HG03135 (cell line): ENCODE data around the gene TENM3.
A peak's percentile ranks its signal among the peaks of the same experiment; 100 is the strongest.
"Not testable (repeated sequence)": the region's sequence is repeated elsewhere in the genome, so short reads cannot be mapped to it uniquely, and the experiment has no call there.

Experiments used
- ATAC-seq: cut with Tn5 transposase; IDR thresholded peaks from one replicate; pipeline ENCODE4 v1.9.1; 2021; ENCODE audit warnings: mild to moderate bottlenecking, moderate library complexity; ENCODE audit not compliant: unreplicated experiment

The TENM3 gene

DNA sequence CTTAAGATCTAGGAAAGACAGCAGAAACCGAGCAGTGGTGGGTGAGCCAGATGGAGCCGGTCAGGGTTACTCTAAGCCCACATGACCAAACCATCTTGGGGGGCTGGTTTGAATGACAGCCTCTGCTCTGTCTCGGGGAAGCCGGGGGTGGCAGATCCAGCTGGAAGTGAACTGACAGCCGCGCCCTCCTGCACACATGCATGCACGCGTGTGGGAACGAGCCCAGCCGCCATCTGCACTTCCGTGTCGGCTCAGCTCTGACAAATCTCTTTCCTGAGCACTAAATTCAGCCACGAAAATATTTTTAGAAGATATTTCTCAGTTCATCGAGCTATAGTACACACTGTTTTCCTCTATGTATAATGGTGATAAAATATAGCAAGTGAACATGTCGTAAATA is 558.4 kb downstream of the TENM3 start:
- no peak for ATAC-seq

DNA sequence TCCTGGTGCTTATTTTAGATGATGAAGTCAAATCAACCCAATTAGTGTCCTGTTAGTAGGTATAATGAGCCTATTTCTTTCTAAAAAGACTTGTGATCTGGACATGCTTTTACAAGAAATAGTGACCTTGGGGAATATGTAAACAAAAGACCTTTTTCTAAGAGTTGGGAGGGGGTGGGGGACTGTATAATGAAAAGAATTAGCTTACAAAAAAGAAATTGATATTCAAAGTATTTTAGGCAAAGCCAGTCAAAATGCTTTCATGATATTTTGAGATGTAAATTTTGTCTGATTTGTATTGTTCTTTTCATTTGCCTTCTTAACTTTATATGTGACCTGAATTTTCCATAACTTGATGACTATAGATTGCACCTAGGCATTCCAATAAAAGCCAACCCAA is 559.4 kb downstream of the TENM3 start:
- ATAC-seq = no peak

DNA sequence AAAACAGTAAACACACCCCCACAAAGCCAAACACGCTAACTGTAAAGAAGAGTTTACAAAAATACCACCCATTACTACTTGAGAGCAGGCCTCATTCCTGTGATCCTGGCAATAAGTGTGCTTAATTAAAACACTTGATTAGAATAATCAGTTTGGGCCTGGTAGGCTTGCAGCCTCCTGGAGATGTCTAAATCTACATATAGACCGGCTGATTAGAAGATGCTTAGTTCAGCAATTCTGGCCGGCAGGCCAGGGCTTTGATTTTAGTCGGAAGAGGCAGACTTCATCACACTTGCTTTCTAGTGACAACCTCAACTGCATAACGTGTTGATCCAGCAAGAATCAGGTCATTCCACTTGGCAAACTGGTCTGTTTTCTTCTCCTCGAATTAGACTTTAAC is 560.0 kb downstream of the TENM3 start:
- no peak for ATAC-seq

DNA sequence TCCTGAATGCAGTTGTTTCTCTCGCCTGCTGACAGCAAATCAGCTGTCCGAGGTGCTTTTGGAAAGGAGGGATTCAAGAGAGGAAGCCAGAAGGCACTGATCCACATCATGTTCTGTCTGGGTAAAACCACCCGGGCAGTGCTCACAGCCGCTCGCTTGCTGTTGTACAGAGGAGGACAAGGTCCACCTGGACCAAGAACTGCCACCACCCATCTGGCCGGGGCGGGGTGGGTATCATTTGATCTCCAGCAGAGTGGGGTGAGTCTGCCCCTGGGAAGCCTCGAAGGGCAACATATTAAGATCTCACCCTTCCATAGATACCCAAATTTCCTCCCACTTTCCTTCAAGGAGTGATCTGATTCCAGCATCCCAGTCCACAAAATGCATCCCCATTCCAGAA is 560.9 kb downstream of the TENM3 start:
- ATAC-seq = no peak

DNA sequence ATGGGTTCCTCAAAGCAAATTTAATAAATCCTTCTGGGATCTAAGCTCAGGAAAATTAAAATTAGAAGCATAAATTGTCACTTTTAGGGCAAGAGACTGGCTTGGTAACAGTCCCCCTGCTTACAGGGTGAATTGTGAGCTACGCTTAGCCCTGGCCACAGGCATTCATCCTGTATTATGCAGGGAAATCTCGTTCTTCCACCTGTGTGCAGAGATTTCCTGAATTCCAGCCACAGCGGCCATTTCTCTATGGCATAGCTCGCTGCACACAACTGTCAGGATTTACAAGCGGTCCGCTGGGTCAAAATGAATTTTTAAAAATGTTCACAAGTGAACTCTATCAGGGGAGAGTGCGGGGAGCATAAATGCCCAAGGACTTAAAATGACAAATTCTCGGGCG is 562.1 kb downstream of the TENM3 start:
- no peak for ATAC-seq

DNA sequence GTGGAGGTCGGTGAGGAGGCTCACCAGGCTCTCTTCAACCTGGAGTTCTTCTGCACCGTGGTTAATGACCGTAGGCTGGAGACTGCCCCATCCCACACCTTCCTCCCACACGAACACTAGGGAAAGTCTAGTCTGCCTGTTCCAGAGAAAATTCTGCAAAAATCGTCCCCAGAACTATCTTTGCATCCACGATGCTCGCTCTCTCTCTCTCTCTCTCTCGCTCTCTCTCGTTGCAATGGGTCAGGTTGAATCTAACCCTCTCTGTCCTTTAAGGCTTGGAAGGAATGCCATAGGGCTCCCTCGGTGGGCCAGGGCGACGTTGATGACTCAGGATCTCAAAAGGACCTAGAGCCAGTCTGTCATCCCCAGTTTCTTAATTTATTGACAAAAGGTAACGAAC is 562.5 kb downstream of the TENM3 start:
- no peak for ATAC-seq

DNA sequence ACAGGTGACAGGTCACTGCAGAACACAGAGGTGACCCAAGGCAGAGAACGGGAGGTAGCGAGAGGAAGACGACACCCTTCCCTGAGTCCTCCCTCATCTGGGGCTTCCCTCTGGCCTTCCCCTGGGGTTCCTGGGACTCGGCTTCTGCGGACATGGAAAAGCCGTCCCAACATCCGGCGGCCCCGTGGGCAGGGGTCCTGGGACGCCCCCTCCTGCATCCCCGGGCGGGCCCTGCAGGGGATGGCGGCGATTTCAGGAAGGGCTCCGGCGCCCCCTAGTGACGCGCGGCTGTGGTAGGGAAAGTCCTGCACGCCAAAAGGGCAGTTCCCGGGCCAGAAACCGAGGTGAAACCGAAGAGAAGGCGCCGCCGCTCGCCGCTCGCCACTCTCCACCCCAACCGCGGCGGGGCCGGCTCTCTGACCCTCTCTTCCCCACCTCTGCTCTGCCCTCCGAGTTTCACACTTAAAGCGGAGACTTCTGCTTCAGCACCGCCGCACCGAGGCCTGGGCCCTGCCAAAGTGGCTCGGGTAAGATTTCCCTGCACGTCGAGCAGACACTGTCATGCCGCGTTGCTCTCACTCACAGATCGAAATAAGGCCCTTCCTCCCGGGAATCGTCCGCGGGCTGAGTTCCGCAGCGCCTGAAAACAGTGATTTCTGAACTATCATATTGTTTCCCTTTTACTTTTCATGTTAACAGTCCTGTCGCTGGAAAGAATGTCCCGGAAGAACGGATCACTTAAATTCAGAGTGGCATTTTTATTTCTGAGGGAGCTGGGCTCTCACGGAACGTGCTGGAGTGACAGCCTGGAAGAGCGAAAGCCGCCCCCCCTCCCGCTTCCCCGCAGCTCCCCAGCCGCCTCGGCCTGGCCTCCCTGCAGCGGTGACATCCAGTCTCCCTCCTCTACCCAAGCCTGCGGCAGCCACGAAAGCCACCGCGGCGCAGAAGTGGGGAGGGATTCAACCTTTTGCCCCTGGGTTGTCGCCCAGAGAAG is 563.4 kb downstream of the TENM3 start:
- peak; percentile 66 for ATAC-seq

DNA sequence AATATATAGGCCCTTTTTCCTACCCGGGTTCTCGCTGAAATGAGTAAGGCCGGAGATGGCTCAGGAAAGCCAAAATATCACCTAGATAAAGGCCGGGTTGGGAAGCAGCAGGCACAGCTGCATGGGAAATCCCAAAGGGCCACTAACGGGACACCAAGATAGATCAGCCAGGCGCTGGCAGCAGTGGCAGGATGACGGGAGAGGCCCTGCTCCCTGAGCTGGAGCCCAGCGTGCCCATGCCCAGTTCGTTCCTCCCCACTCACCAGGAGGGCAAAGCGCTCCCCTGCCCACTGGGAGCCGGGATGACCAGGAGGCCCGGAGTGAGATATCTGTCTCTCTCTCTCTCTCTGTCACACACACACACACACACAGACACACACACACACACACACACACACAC is 564.1 kb downstream of the TENM3 start:
- ATAC-seq = no peak

DNA sequence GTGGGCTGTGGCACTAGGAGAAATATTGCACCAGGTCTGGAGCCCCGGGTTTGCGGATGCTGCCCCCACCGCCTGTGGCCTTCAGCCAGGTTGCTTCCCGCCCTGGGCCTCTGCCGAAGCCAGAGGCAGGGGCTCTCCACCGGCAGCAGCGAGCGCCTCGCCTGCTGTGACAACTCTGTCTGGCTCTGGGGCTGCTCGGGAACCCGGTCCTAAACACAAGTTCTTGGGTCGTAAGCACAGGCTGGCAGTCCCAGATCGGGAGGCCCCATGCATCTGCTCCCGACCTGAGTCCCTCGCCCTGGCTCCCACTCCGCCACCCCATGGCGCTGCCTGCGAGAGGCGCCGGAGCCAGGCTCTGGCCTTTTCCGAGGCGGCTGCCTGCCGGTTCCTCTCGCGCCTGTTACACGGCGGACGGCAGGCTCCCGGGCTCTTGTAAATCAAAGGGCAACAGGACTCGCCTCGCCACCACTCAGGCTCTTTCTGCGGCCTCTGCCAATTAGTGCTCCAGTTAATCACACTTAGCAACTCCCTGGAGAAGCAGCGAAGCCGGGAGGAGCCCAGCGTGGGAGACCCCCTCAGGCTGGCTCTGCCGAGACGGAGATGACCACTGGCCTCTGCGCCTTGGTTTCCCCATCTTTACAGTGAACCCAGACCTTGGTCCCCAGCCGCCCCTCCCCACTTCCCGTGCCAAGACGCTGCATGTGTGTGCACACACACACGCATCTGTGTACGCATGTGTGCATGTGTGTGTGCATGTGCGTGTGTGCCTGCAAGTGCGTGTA is 564.8 kb downstream of the TENM3 start:
- ATAC-seq = no peak

DNA sequence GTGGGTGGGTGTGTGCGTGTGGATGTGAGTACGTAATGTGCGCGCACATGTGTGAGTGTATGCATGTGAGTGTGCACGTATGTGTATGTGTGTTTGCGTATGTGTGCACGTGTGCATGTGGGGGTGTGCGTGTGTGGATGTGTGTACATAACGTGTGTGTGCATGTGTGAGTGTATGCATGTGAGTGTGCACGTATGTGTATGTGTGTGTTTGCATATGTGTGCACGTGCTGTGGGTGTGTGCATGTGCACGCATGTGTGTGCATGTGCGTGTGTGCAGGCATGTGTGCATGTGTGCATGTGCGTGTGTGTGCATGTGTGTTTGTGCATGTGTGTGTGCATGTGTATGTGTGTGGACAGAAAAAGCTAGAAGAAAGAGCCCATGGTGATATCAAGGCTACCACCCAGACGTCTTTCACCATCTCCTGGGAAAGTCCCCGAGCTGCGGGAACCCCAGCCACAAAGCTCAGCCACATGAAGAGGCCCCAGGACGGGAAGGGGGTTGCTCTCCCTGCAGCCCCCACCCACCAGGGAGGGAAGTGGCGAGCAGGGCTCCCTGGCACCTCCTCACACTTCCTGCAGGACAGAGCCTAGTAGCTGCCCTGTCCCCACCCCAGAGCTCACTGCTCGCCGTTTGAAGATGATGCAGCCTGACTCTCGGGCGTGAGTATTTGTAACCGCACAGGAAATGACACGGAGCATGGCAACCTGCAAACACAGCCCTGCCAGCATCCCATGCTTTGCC is 565.6 kb downstream of the TENM3 start:
- peak; percentile 83 for ATAC-seq

DNA sequence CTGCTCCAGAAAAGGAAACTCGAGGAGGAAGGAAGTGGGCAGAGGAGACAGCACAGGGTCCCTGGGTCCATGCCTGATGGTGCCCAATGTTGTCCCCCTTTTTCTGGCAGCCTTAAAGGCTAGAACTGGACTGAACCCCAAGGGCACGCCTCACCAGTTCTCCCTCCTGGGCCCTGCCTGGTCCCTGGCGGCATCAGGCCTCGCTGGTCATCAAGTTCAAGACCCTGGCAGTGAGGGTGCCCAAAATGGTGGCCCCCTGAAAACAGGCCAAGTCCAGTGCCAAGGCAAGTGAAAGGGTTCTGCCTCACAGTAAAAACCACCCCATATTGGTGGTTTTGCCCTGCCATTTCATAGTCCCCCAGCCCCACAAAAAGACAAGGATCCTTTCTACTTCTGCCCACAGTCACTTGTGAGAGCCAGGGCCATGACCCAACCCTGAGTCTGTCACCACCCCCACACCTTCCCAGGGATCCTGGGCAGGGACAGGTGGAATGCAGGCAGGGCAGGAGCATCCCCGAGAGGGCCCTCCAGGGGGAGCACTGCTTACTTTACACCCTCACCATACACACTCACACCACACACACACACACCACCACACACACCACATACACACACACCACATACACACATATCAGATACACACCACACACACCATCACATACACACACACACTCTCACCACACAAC is 566.4 kb downstream of the TENM3 start:
- peak; percentile 24 for ATAC-seq

DNA sequence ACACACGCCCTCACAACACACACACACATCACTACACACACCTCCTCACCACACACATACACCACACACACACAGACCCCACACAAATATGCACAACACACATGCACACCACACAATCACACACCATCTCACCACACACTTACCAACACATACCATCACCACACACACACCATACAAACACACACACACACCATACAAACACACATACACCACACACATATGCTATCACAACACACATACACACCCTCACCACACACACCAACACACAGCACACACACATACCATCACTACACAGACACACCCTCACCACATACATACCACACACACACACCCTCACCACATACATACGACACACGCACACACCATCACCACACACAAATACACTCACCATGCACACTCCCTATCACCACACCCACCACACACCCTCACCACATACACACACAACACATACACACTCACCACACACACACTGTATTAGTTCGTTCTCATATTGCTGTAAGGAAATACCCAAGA is 567.0 kb downstream of the TENM3 start:
- no peak for ATAC-seq

DNA sequence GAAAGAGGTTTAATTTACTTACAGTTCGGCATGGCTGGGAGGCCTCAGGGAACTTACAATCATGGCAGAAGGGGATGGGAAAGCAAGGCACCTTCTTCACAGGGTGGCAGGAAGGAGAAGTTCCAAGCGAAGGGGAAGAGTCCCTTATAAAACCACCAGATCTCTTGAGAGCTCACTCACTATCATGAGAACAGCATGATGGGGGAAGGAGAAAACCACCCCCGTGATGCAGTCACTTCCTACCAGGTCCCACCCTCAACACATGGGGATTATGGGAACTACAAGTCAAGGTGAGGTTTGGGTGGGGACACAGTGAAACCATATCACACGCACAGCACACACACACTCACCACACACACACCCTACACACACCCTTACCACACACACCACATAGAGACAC is 569.7 kb downstream of the TENM3 start:
- no peak for ATAC-seq

DNA sequence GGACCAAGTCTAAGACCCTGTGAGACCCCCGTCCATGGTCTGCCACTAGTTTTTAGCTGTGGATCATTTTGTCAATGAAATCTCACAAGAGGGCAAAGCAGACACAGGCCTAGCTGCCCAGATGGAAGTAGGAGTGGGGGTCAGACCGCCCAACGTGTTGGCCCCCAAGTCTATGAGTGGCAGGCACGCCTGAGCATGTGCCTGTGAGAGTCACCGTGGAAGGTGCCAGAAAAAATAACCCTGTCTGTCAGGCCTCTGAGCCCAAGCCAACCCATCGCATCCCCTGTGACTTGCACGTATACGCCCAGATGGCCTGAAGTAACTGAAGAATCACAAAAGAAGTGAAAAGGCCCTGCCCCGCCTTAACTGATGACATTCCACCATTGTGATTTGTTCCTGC is 570.9 kb downstream of the TENM3 start:
- ATAC-seq = not testable (repeated sequence)

DNA sequence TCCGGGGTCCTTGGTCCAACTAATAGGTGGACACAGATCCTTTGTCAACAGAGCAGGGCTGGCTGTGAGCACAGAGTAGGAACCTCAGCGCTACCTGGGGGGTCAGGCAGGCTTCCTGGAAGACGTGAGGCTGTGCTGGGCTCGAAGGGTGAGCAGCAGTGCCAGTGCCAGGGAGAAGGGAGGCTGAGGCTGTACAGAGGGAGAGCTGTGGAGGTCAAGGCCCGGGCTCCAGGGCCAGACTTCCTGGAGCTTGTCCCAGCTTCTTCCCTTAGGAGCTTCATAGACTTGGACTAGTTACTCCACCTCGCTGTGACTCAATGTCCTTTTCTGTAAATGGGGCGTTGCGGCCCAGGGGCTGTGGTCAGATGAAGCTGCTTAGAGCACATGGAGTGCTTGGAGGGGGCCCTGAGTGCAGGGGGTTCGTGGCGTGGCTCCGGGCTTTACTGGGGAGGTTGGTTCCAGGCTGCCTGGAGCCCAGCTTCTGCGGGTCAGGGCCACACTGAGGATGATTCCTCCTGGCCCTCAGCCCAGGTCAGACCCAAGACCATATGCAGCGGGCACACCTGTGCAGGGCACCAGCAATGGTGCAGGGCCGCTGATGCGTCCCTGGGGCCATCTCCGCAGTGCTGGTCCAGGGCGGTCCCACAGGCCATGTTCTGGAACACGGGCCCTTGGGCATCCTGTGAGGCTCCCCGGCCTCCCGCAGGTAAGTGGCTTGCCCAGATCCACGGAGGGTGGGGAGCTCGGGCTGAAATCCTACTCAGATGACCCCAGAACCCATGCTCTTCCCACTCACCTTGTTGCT is 575.9 kb downstream of the TENM3 start:
- ATAC-seq = no peak

DNA sequence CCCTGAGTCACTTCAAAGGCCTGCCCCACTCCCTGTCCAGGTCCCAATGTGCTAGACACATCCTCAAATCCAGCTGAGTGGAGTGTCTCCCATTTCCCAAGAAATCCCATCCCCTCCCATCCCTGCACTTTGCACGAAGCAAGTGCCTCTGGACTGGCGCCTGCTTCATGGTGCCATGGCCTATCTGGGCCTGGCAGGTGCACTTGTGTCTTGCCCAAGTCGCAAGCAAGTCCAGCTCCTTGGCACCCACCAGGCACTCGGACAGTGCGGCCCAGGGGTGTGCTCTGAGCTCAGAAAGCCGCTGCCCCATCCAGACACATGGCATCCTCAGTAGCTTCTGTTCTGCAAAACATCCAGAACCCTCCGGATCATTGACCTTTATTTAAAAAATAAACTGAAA is 576.5 kb downstream of the TENM3 start:
- ATAC-seq = no peak

DNA sequence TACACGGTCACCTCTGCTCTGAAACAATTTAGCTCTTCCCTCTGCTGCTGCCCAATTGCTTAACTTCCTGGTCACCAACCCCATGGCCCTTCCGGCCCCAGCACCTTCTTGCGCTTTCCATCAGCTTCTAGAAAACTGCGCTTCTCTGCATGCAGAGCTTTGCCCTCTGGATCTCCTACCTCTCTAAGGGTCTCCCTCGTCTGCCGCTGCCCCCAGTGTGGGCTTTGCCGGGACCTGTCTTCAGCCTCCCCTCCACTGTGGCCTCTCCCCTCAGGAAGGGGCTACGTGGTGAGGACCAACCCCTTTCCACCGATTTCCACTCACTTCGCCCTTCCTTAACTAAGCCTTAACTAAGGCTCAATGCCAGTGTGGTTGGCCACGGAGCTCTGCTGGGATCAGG is 579.4 kb downstream of the TENM3 start:
- ATAC-seq = no peak

DNA sequence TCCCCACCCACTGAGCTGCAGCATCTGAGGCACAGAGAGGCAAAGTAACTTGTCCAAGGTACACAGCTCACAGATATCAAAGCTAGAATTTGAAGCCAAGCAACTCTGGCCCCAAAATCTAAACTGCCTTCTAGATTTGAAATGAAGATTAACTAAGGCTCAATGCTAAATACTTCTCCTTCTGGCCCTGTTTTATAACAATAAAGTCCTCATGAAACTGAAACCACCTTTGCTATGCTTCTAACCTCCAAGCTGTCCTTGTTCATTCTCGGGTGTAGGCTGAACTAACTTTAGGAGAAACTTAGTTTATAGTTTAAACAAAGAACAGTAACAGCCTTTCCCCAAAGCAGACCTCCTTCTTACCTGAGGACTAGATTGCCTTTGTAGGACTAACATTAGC is 580.4 kb downstream of the TENM3 start:
- ATAC-seq = peak; percentile 57

DNA sequence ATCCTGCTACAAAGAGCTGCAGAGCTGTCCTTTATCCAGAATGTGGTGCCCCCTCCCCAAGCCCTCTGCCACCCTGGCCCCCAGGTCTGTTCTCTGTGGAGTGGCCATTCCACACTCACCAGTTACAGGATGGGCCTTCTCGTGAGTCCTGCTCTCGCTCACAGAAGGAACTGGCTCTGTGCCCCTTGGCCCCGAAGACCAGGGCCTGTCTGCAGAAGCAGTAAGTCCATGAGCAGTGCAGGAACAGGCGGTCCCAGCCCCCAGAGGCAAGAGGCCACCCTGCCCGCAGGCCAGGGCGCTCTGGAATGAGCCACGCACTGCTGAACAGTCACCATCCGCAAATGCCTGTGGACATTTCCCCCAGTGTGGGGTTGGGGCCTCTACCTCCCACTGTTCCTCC is 581.8 kb downstream of the TENM3 start:
- ATAC-seq = no peak

DNA sequence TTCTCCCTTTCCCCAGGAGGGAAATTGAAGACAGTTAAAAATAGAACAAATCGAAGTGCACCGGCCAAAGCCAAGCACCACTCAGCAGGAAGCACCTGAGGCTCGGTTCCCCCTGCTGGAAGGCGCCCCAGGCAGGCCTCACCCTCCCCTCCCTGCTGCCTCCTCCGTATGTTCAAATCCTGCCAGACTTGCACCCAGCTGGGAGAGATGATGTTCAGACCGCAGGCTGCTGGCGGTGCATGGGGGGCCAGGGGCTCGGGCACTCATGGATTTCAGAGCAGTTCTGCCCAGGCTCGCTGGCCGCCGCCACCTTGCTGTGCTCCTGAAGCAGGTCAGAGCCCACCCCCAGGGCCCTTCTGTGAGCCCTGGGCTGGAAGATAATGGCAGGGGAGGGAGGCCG is 582.6 kb downstream of the TENM3 start:
- no peak for ATAC-seq
